ENCODE measurements around the gene FAM47E. TPM values are rescaled to one million over a fixed set of nuclear protein-coding genes. Genes with fewer than 3 reads are reported as not detected.
A peak's percentile ranks its signal among the peaks of the same experiment; 100 is the strongest.

Gene FAM47E
- total RNA-seq, 2 donors from 2014 or later = 6.1 to 6.5 TPM

GRCh38 chr4:76253511-76253910 lies 2.0 kb downstream of the FAM47E start:
- no peak for DNase-seq
- intact Hi-C loops (cut with DNase I, micrococcal nuclease) = loop anchor here in 1 of 2 donors (5.0 kb wide), 1 partner anchor 76 kb away; no protein-coding TSS in a partner anchor
- ATAC-seq = no peak

- intact Hi-C loops (cut with DNase I, micrococcal nuclease) = no loop called here
- no peak for ATAC-seq
- DNase-seq = no peak
Measured at GRCh38 chr4:76256032-76256431, 4.5 kb downstream of the FAM47E start.

GRCh38 chr4:76256968-76257367 lies 5.4 kb downstream of the FAM47E start:
- intact Hi-C loops (cut with DNase I, micrococcal nuclease) = no loop called here
- no peak for DNase-seq
- no peak for ATAC-seq

GRCh38 chr4:76257824-76258223 lies 6.3 kb downstream of the FAM47E start:
- peak; percentile 23 for ATAC-seq
- intact Hi-C loops (cut with DNase I, micrococcal nuclease) = no loop called here
- no peak for DNase-seq

- intact Hi-C loops (cut with DNase I, micrococcal nuclease) = no loop called here
- DNase-seq = no peak
- ATAC-seq = no peak
Measured at GRCh38 chr4:76260571-76260970, 9.1 kb downstream of the FAM47E start.

GRCh38 chr4:76265631-76266218 lies 14.2 kb downstream of the FAM47E start:
- DNase-seq (no peak), ATAC-seq (no peak)
- intact Hi-C loops (cut with DNase I, micrococcal nuclease) = no loop called here

- no peak for ATAC-seq
- intact Hi-C loops (cut with DNase I, micrococcal nuclease) = no loop called here
- DNase-seq = no peak
Measured at GRCh38 chr4:76266627-76267026, 15.1 kb downstream of the FAM47E start.

GRCh38 chr4:76267811-76268210 lies 16.3 kb downstream of the FAM47E start:
- intact Hi-C loops (cut with DNase I, micrococcal nuclease) = no loop called here
- DNase-seq = no peak
- no peak for ATAC-seq

- ATAC-seq = no peak
- intact Hi-C loops (cut with DNase I, micrococcal nuclease) = no loop called here
- no peak for DNase-seq
Measured at GRCh38 chr4:76270244-76271175, 19.0 kb downstream of the FAM47E start.

- no peak for DNase-seq
- intact Hi-C loops (cut with DNase I, micrococcal nuclease) = no loop called here
- no peak for ATAC-seq
Measured at GRCh38 chr4:76271248-76271647, 19.7 kb downstream of the FAM47E start.

GRCh38 chr4:76272073-76272472 lies 20.6 kb downstream of the FAM47E start:
- ATAC-seq (no peak), DNase-seq (no peak)
- intact Hi-C loops (cut with DNase I, micrococcal nuclease) = no loop called here

- no peak for ATAC-seq
Measured at GRCh38 chr4:76272582-76272981, 21.1 kb downstream of the FAM47E start.

GRCh38 chr4:76272999-76273398 lies 21.5 kb downstream of the FAM47E start:
- intact Hi-C loops (cut with DNase I, micrococcal nuclease) = no loop called here
- ATAC-seq = no peak
- no peak for DNase-seq

More at GRCh38 chr4:76272582-76272981, 21.1 kb downstream of the FAM47E start:
- intact Hi-C loops (cut with DNase I, micrococcal nuclease) = no loop called here
- no peak for DNase-seq

- ATAC-seq (no peak), DNase-seq (no peak)
- intact Hi-C loops (cut with DNase I, micrococcal nuclease) = no loop called here
Measured at GRCh38 chr4:76275486-76276124, 24.1 kb downstream of the FAM47E start.

- intact Hi-C loops (cut with DNase I, micrococcal nuclease) = no loop called here
- no peak for ATAC-seq
Measured at GRCh38 chr4:76276813-76277212, 25.3 kb downstream of the FAM47E start.

GRCh38 chr4:76277667-76278066 lies 26.1 kb downstream of the FAM47E start:
- DNase-seq = no peak
- no peak for ATAC-seq
- intact Hi-C loops (cut with DNase I, micrococcal nuclease) = no loop called here

More at GRCh38 chr4:76276813-76277212, 25.3 kb downstream of the FAM47E start:
- DNase-seq = no peak

- ATAC-seq (peak; percentile 68), DNase-seq (no peak)
- intact Hi-C loops (cut with DNase I, micrococcal nuclease) = no loop called here
Measured at GRCh38 chr4:76278583-76278982, 27.1 kb downstream of the FAM47E start.

- ATAC-seq (no peak), DNase-seq (no peak)
- intact Hi-C loops (cut with DNase I, micrococcal nuclease) = no loop called here
Measured at GRCh38 chr4:76279462-76279861, 27.9 kb downstream of the FAM47E start.

- intact Hi-C loops (cut with DNase I, micrococcal nuclease) = no loop called here
- ATAC-seq = no peak
Measured at GRCh38 chr4:76280488-76281441, 29.2 kb downstream of the FAM47E start.

More at GRCh38 chr4:76280488-76281441, 29.2 kb downstream of the FAM47E start:
- DNase-seq = no peak
